Measurements from ENCODE around the gene GBE1.
A peak's percentile ranks its signal among the peaks of the same experiment; 100 is the strongest.

GBE1 gene

GRCh38 chr3:81565041-81565440 is 196.4 kb downstream of the GBE1 start:
- H3K27me3 ChIP-seq (ENCODE audit: insufficient read depth, low read length, poor library complexity, severe bottlenecking) = no peaks in the 10 kb centered on the region
- no peak for TF ChIP-seq CTCF (conservative IDR thresholded peaks at IDR 0.05; ENCODE audit: low read length)
- no peak for TF ChIP-seq EZH2phosphoT487 (IDR thresholded peaks at IDR 0.05; ENCODE audit: borderline replicate concordance)
- no peak overlapping the region for H3K4me3 ChIP-seq (ENCODE audit: low read length, poor library complexity, severe bottlenecking)
- no peak overlapping the region for H3K4me2 ChIP-seq (ENCODE audit: low read depth, low read length, poor library complexity, severe bottlenecking)
- H4K20me1 ChIP-seq (ENCODE audit: insufficient read depth, low read length, poor library complexity, severe bottlenecking) = no peaks in the 10 kb centered on the region
- H3K4me1 ChIP-seq (ENCODE audit: insufficient read depth, low read length, poor library complexity, severe bottlenecking) = no peaks in the 10 kb centered on the region
- no peaks in the 10 kb centered on the region for H3K9me2 ChIP-seq (replicated peaks; ENCODE audit: low read depth, low read length)
- no peak overlapping the region for H2AFZ ChIP-seq (ENCODE audit: low read length)
- H3K9ac ChIP-seq (ENCODE audit: low read depth, low read length, poor library complexity, severe bottlenecking) = no peak overlapping the region
- H3K36me3 ChIP-seq (ENCODE audit: insufficient read depth, low read length) = peaks cover 42% of the 10 kb centered on the region
- H3K9me3 ChIP-seq (ENCODE audit: insufficient read depth, low read depth, low read length) = no peaks in the 10 kb centered on the region
- H3K79me2 ChIP-seq (ENCODE audit: insufficient read depth, low read length) = no peaks in the 10 kb centered on the region
- no peaks in the 10 kb centered on the region for H3F3A ChIP-seq (ENCODE audit: low read depth)

GRCh38 chr3:81558106-81558505 is 203.3 kb downstream of the GBE1 start:
- Histone ChIP-seq H4K20me1 (ENCODE audit: insufficient read depth, low read length, poor library complexity, severe bottlenecking) (no peaks in the 10 kb centered on the region), H3K9me3 (ENCODE audit: insufficient read depth, low read depth, low read length) (no peaks in the 10 kb centered on the region), H3K27me3 (ENCODE audit: insufficient read depth, low read length, poor library complexity, severe bottlenecking) (no peaks in the 10 kb centered on the region), H3K4me1 (ENCODE audit: insufficient read depth, low read length, poor library complexity, severe bottlenecking) (peaks cover 16% of the 10 kb centered on the region), H2AFZ (ENCODE audit: low read length) (no peak overlapping the region), H3F3A (ENCODE audit: low read depth) (no peaks in the 10 kb centered on the region), H3K4me3 (ENCODE audit: low read length, poor library complexity, severe bottlenecking) (no peak overlapping the region), H3K9ac (ENCODE audit: low read depth, low read length, poor library complexity, severe bottlenecking) (no peak overlapping the region), H3K9me2 (replicated peaks; ENCODE audit: low read depth, low read length) (no peaks in the 10 kb centered on the region), H3K36me3 (ENCODE audit: insufficient read depth, low read length) (peaks cover 14% of the 10 kb centered on the region; the same call in 1 of the 2 replicates), H3K79me2 (ENCODE audit: insufficient read depth, low read length) (no peaks in the 10 kb centered on the region), H3K4me2 (ENCODE audit: low read depth, low read length, poor library complexity, severe bottlenecking) (no peak overlapping the region)
- no peak for TF ChIP-seq EZH2phosphoT487 (IDR thresholded peaks at IDR 0.05; ENCODE audit: borderline replicate concordance)
- no peak for TF ChIP-seq CTCF (conservative IDR thresholded peaks at IDR 0.05; ENCODE audit: low read length)

- TF ChIP-seq EZH2phosphoT487 (IDR thresholded peaks at IDR 0.05; ENCODE audit: borderline replicate concordance) = no peak
- TF ChIP-seq CTCF (conservative IDR thresholded peaks at IDR 0.05; ENCODE audit: low read length) = no peak
- Histone ChIP-seq H3K9me2 (replicated peaks; ENCODE audit: low read depth, low read length) (no peaks in the 10 kb centered on the region), H3K27me3 (ENCODE audit: insufficient read depth, low read length, poor library complexity, severe bottlenecking) (no peaks in the 10 kb centered on the region)
These were observed 206.6 kb downstream of the GBE1 start for GRCh38 chr3:81554801-81555200.

More at GRCh38 chr3:81554801-81555200, 206.6 kb downstream of the GBE1 start:
- Histone ChIP-seq H3K79me2 (ENCODE audit: insufficient read depth, low read length) (no peaks in the 10 kb centered on the region), H3K4me2 (ENCODE audit: low read depth, low read length, poor library complexity, severe bottlenecking) (peak overlapping the region; percentile 39), H3F3A (ENCODE audit: low read depth) (no peaks in the 10 kb centered on the region), H3K36me3 (ENCODE audit: insufficient read depth, low read length) (peaks cover 14% of the 10 kb centered on the region; the same call in 1 of the 2 replicates), H2AFZ (ENCODE audit: low read length) (no peak overlapping the region), H3K9ac (ENCODE audit: low read depth, low read length, poor library complexity, severe bottlenecking) (peak overlapping the region; percentile 16), H3K4me1 (ENCODE audit: insufficient read depth, low read length, poor library complexity, severe bottlenecking) (peaks cover 16% of the 10 kb centered on the region), H4K20me1 (ENCODE audit: insufficient read depth, low read length, poor library complexity, severe bottlenecking) (no peaks in the 10 kb centered on the region), H3K9me3 (ENCODE audit: insufficient read depth, low read depth, low read length) (peaks cover under 1% of the 10 kb centered on the region; the same call in 1 of the 2 replicates), H3K4me3 (ENCODE audit: low read length, poor library complexity, severe bottlenecking) (no peak overlapping the region)

Measured in Loucy (cell line).